Epithelial cell of esophagus (primary cell): ENCODE measurements around the gene PTPN20.
A peak's percentile ranks its signal among the peaks of the same experiment; 100 is the strongest.

Experiments used
- DNase-seq: peaks from one replicate; pipeline ENCODE4 v3.0.0; 2010; ENCODE audit warnings: low read depth
- H3K4me3 ChIP-seq: 2 replicates; pipeline ENCODE4 v1.5.1; 2011; ENCODE audit warnings: mild to moderate bottlenecking, low read length, control low read depth
- CTCF ChIP-seq: IDR thresholded peaks from 2 replicates; pipeline ENCODE4 v1.5.1; 2011; ENCODE audit warnings: low read depth, mild to moderate bottlenecking, low read length, control low read depth, inconsistent platforms; ENCODE audit not compliant: insufficient read depth; ENCODE audit errors: missing control alignments

The PTPN20 gene

DNA sequence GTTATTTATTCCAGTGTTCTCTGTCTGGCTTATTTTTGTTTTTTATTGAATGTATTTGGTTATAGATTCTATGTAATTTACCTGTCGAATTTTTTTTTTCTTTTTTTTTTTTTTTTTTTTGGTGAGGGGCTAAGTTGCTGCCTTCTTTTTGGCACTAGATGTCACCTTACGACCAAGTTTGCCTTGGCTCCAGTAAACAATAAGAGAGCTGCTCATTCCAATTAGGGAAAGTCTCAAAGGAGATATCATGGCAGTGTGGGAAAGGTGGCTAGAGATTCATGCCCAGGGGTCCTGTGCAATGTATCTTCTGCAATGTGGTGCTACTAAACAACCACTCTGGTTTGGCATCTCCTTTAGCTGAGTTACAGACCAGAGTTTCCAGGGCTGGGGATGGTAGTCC is 84.0 kb downstream of the PTPN20 start:
- no peak for DNase-seq
- TF ChIP-seq CTCF, result no peak
- no peak overlapping the region for H3K4me3 ChIP-seq

GRCh38 chr10:46998192-46998591 is 87.0 kb downstream of the PTPN20 start:
- TF ChIP-seq CTCF, result no peak
- no peak for DNase-seq

GRCh38 chr10:46998595-46998994 is 87.4 kb downstream of the PTPN20 start:
- no peak overlapping the region for H3K4me3 ChIP-seq
- DNase-seq, result no peak
- no peak for TF ChIP-seq CTCF

More at GRCh38 chr10:46998192-46998591, 87.0 kb downstream of the PTPN20 start:
- no peak overlapping the region for H3K4me3 ChIP-seq

GRCh38 chr10:46999217-46999616 is 88.0 kb downstream of the PTPN20 start:
- no peak overlapping the region for H3K4me3 ChIP-seq
- peak; percentile 19 for DNase-seq
- no peak for TF ChIP-seq CTCF

DNA sequence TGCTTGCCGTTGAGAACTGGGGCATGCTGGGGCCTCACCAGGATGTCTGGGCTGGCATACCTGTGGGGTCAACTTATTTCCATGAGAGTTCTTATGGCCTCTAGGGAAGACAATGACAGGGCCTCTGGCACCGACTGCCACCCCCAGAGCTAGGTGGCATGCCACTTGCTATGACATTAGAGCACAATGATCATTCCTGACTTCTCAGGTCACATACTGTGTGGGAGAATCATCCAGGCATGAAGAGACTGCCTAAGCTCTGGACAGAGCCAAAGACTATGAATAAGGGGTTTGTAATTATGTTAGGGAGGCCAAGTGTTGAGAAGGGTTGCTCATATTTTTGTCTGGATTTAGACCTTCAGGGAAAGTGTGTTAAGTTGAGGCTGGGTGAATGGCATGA is 97.5 kb downstream of the PTPN20 start:
- TF ChIP-seq CTCF, result no peak
- no peak for DNase-seq
- no peak overlapping the region for H3K4me3 ChIP-seq

GRCh38 chr10:47009215-47009838 is 98.1 kb downstream of the PTPN20 start:
- no peak overlapping the region for H3K4me3 ChIP-seq
- no peak for TF ChIP-seq CTCF
- no peak for DNase-seq

- TF ChIP-seq CTCF, result no peak
- DNase-seq, result no peak
- no peak overlapping the region for H3K4me3 ChIP-seq
These were observed 98.8 kb downstream of the PTPN20 start for GRCh38 chr10:47010036-47010435.
